ENCODE data around the gene ST3GAL4. TPM values are rescaled to one million over a fixed set of nuclear protein-coding genes. Genes with fewer than 3 reads are reported as not detected.

ST3GAL4 gene
- total RNA-seq, 1 donor from 2014 or later, result 19.1 TPM

DNA sequence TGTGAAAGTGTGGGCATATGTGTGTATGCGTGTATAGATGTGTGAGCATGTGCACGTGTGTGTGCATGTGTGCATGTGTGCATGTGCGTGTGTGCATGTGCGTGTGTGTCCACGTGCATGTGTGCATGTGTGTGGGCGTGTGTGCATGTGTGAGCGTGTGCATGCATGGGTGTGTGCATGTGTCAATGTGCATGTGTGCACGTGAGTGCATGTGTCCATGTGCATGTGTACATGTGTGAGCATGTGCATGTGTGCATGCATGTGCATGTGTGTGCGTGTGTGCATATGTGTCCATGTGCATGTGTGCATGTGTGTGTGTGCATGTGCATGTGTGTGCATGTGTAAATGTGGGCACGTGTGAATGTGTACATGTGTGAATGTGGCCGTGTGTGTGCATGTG lies 95.3 kb downstream of the ST3GAL4 start:
- Mint-ChIP-seq H3K36me3 (no peaks in the 10 kb centered on the region), H3K9me3 (no peaks in the 10 kb centered on the region), H3K4me1 (ENCODE audit: unreplicated experiment) (peaks cover 12% of the 10 kb centered on the region), H3K27ac (no peak overlapping the region), H3K4me3 (no peak overlapping the region), H3K27me3 (peaks cover 5% of the 10 kb centered on the region)
- TF ChIP-seq, protein P1, sequence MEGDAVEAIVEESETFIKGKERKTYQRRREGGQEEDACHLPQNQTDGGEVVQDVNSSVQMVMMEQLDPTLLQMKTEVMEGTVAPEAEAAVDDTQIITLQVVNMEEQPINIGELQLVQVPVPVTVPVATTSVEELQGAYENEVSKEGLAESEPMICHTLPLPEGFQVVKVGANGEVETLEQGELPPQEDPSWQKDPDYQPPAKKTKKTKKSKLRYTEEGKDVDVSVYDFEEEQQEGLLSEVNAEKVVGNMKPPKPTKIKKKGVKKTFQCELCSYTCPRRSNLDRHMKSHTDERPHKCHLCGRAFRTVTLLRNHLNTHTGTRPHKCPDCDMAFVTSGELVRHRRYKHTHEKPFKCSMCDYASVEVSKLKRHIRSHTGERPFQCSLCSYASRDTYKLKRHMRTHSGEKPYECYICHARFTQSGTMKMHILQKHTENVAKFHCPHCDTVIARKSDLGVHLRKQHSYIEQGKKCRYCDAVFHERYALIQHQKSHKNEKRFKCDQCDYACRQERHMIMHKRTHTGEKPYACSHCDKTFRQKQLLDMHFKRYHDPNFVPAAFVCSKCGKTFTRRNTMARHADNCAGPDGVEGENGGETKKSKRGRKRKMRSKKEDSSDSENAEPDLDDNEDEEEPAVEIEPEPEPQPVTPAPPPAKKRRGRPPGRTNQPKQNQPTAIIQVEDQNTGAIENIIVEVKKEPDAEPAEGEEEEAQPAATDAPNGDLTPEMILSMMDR (conservative IDR thresholded peaks at IDR 0.05), result no peak
- DNase-seq (ENCODE audit: extremely low spot score, unreplicated experiment), result no peak

DNA sequence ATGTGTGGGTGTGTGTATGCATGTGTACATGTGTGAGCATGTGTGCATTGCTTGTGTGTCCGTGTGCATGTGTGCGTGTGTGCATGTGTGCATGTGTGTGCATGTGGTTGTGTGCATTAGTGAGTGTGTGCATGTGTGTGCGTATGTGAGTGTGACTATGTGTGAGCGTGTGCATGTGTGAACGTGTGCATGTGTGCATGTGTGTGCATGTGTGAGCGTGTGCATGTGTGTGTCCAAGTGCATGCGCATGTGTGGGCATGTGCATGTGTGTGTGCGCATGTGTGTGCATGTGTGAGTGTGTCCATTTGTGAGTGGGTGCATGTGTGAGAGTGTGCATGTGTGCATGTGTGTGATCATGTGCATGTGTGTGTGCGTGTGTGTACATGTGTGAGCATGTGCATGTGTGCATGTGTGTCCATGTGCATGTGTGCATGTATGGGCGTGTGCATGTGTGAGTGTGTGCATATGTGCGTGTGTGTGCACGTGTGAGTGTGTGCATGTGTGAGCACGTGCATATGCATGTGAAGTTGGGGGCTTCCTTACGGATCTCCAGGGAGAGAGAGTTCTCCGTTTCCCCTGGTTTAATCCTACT lies 95.8 kb downstream of the ST3GAL4 start:
- peaks cover 12% of the 10 kb centered on the region for H3K4me1 Mint-ChIP-seq (ENCODE audit: unreplicated experiment)
- H3K27me3 Mint-ChIP-seq, result peaks cover 5% of the 10 kb centered on the region
- H3K36me3 Mint-ChIP-seq, result no peaks in the 10 kb centered on the region
- no peaks in the 10 kb centered on the region for H3K9me3 Mint-ChIP-seq
- TF ChIP-seq, protein P1 (conservative IDR thresholded peaks at IDR 0.05), result no peak
- no peak for DNase-seq (ENCODE audit: extremely low spot score, unreplicated experiment)
- no peak overlapping the region for H3K27ac Mint-ChIP-seq
- no peak overlapping the region for H3K4me3 Mint-ChIP-seq

DNA sequence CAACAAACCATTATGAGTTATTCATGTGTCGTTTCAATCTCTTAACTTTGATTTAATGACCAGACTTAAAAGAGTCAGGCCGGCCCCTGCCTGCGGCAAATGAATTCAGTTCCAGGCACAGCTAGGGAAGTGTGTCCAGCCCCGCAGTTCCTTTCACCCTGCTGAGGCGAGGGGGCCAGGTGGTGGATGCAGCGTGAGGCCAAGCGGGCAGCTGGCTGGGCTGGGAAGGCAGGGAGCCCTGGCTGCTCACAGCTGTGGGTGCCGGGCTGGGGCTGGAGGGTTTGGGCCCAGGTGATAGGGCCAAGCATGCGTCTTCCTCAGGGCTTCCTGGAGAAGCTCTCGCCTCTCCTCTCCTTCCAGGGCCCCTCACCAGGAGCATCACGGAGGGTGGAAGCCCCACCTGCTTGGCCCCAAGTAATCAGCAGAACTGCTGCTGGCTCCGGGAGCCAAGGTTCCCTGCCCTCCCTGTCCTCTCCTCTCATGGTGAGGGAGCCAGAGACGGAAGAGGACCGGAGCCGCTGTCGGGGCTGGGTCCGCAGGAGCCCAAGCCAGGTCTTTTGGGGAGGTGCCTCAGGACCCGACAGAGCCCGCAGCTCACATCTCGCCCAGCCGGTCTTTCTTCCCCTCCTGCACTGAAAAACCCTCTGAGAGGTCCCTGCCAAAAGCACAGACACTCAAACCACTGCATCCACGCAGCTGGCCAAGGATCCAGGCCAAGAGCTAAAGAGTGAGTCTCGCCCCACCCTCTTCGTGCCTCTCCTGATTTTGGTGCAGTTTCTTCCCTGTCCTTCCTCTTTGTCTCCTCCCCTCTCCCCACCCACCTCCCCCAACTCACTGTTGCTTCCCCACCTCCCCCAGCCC lies 97.0 kb downstream of the ST3GAL4 start:
- Mint-ChIP-seq H3K27me3 (peaks cover 5% of the 10 kb centered on the region), H3K4me3 (no peak overlapping the region), H3K36me3 (no peaks in the 10 kb centered on the region), H3K9me3 (no peaks in the 10 kb centered on the region), H3K27ac (no peak overlapping the region), H3K4me1 (ENCODE audit: unreplicated experiment) (peaks cover 12% of the 10 kb centered on the region)
- TF ChIP-seq, protein P1 (conservative IDR thresholded peaks at IDR 0.05), result no peak
- no peak for DNase-seq (ENCODE audit: extremely low spot score, unreplicated experiment)

DNA sequence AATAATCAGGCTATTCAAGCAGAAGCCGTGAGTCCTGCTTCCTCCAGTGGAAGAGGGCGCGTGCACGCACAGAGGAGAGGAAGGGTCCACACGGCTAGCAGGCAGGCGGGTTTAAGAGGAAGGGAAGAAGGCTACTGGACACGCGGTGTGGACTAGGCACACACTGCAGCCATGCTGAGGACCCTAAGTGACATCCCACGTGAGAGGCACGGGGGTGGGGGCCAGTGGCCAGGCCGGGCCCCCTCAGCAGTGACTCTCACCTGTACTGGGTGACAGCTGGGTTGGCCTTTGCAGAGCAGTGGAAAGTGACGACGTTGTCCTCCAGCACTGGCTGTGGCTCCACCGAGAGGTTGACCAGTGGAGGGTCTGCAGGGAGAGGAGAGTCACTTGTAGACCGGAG lies 100.6 kb downstream of the ST3GAL4 start:
- TF ChIP-seq, protein P1 (conservative IDR thresholded peaks at IDR 0.05), result no peak
- H3K4me3 Mint-ChIP-seq, result no peak overlapping the region
- no peaks in the 10 kb centered on the region for H3K36me3 Mint-ChIP-seq
- peaks cover 12% of the 10 kb centered on the region for H3K27me3 Mint-ChIP-seq
- no peaks in the 10 kb centered on the region for H3K9me3 Mint-ChIP-seq
- no peak for DNase-seq (ENCODE audit: extremely low spot score, unreplicated experiment)
- no peak overlapping the region for H3K27ac Mint-ChIP-seq
- H3K4me1 Mint-ChIP-seq (ENCODE audit: unreplicated experiment), result peaks cover 19% of the 10 kb centered on the region

DNA sequence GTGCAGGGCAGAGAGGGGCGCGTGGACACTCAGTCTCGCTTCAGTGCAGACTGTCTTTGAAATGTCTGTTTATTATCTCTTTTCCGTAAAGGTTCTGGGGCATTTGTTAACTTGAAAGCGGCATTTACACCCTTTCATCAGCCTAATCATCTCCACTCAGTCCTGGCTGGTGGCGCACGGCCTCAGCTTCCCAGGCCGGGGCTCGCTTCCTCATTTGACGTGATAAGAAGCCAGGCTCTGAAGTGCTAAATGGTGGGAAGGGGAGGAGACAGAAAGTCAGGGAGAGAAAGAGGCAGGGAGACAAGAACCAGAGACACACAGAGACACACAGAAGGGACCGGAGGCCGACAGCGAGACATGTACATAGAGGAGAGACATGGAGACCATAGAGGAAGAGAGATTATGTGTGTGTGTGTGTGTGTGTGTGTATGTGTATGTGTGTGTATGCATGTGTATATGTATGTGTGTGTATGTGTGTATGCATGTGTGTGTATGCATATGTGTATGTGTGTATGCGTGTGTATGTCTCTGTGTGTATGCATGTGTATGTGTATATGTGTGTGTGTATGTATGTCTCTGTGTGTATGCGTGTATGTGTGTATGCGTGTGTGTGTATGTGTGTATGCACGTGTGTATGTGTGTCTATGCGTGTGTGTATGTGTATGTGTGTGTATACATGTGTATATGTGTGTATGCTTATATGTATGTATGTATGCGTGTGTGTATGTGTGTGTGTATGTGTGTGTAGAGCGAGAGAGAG lies 101.5 kb downstream of the ST3GAL4 start:
- Mint-ChIP-seq H3K27me3 (peaks cover 10% of the 10 kb centered on the region), H3K27ac (no peak overlapping the region), H3K9me3 (no peaks in the 10 kb centered on the region), H3K36me3 (no peaks in the 10 kb centered on the region), H3K4me3 (no peak overlapping the region), H3K4me1 (ENCODE audit: unreplicated experiment) (peaks cover 11% of the 10 kb centered on the region)
- TF ChIP-seq, protein P1 (conservative IDR thresholded peaks at IDR 0.05), result no peak
- DNase-seq (ENCODE audit: extremely low spot score, unreplicated experiment), result no peak

All from type B pancreatic cell (in vitro differentiated cells).